T-helper 9 cell (primary cell): ENCODE measurements around the gene KIF13A.
"Not testable (repeated sequence)": the region's sequence is repeated elsewhere in the genome, so short reads cannot be mapped to it uniquely, and the experiment has no call there.

Source experiments
- DNase-seq: peaks from one replicate; pipeline ENCODE4 v3.0.0-alpha.2; 2020

The KIF13A gene

GRCh38 chr6:17998003-17998402, 10.6 kb upstream of the KIF13A start:
- DNase-seq: no peak

DNA sequence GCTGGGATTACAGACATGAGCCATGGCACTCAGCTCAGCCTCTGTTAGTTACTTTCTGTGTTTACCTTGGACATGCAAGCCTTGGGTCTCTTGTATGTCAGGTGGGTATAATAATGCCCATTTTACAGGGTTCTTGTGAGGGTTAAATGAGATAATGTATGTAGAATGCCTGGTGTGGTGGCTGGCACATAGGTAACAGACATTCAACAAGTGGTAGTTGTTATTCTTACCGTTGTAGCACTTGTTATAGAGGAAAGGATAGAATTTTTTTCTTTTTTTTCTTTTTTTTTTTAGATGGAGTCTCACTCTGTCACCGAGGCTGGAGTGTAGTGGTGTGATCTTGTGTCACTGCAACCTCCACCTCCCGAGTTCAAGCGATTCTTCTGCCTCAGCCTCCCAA, 8.0 kb upstream of the KIF13A start:
- no peak for DNase-seq

DNA sequence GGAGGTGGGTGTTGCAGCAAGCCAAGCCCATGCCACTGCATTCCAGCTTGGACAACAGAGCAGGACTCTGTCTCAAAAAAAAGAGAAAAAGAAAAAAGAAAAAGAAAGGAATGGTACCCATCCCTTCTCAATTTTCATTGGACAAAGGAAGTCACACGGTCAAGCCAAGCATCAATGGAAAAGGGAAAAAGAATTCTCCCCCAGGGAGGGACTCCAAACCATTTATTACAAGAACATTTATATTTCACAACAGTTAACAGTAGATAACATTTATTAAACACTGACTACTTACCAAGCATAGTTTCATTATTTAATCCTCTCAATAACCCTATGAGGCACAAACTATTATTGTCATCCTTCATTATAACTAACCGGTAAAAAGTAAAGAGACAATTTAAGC, 6.6 kb upstream of the KIF13A start:
- no peak for DNase-seq

GRCh38 chr6:17988422-17988944, 1.0 kb upstream of the KIF13A start:
- no peak for DNase-seq

- no peak for DNase-seq
These were observed 424 bp upstream of the KIF13A start for GRCh38 chr6:17987697-17988421.

DNA sequence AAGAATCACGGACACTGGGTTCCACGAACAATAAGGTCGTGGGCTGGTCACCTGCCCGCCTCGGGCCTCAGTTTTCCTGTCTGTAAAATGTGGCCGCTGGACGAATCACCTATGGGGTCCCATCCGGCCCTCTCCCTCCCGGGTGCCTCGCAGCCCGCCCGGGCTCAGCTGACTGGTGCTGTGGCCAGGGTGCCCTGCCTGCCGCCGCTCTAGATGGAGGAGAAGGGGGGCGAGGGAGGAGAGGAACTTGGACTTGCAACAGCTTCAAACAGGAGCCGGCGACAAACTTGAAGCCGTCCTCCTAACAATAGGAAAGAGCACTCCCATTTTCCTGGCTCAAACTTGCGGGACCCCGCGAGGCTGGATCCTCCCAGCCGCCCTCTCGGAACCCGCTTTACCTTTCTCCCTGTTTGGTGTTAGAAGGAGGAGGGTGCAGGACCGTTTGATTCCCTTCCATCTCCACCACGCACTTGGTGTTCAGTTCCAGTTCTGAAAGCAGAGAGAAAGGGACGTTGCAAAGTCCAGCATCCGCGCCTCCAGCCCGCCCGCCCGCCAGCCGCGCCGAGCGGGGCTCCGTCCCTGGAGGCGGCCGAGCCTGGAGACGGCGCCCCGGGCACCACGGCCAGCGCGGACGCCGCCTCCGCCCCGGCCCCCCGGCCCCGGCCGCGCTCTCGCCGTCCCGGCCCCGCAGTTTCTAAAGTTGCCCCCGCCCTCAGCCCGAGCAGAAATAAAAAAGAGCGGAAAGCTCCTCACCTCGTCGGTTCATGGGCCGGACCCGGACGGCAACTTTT, 584 bp downstream of the KIF13A start:
- no peak for DNase-seq

DNA sequence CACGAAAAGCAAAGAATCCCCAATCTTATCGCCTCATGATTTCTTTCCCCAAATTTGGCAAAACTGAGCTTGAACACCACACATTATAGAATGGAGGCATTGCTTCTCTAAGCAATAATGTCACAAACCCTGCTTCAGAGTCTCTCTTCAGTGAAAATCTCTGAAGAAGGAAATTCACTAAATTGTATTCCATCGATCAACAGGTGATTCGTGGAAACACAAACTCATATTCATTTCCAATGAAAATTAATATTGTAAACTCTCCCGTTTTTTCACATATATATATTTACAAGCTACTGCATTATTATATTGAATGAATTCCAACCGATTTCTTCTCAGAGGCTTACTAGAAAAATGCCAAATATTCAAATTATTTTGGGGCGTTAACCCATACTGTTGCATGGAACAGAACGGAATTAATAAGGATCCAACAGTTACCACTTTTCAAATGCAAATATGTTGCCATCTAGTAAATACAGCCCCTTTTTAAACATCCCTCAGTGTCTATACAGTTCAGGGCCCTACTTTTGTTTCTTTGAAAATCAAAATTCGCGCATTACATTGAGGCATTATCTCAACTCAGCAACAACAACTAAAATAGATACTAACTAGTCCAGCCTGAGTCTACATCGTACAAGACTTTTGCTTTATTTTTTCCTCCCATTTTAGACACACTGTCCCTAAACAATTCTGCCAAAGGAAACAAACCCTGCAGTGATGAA, 1.3 kb downstream of the KIF13A start:
- DNase-seq: no peak

- DNase-seq: no peak
These were observed 2.4 kb downstream of the KIF13A start for GRCh38 chr6:17984812-17985670.

DNA sequence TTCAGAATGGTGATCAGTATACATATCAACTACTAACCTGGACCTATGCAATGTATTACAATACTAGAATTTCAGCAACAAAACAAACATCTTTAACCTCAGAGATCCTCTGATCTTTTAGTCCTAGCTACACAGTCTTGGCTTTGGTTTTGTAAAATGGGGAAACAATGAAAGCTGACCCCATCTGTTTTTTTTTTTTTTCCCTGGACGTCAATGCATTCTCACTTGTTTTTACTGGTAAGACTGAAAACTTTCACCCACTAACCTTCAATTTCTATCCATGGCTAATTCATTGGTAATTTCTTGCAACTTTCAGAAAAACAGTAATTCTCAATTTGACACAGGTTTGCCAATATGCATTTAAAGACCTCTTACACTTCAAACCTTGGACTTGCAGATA, 3.0 kb downstream of the KIF13A start:
- no peak for DNase-seq

GRCh38 chr6:17983730-17984129, 3.7 kb downstream of the KIF13A start:
- no peak for DNase-seq

DNA sequence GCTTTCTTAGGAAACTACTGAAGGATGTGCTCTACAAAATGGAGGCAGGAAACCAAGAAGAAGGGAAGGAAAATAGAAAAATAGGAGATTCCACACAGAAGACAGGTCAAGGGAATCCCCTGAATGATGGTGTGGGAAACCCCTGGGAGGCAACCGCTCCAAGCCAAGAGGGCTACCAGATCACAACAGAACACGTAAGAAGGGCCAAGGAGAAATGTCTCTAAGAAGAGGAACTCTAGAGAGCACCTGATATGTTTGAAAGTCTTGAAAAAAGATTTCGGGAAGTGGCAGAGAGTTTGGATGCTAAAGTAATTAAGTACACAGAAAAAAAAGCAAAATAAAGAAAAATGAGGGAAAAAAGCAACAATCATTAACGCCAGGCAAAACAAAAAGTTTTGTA, 7.1 kb downstream of the KIF13A start:
- no peak for DNase-seq

DNA sequence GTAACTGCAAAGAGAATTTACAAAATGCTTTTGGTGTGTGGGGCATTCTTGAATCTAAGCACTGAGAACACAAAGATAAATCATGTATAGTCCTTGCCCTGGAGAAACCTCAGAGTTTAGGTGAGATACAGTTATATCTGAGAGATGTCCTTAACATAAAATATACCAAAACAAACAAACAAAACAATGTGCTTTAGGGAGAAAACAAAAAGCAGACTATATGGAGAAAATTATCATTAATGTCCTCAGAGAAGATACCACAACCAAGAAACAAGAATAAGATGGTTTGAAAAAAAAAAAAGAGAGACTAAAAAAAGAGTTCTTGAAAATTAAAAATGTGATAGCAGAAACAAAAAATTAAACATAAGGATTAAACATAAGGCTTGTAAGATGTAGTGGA, 8.0 kb downstream of the KIF13A start:
- no peak for DNase-seq

- DNase-seq: not testable (repeated sequence)
These were observed 11.2 kb downstream of the KIF13A start for GRCh38 chr6:17976258-17976657.

GRCh38 chr6:17974570-17975368, 12.7 kb downstream of the KIF13A start:
- DNase-seq: no peak

- no peak for DNase-seq
These were observed 14.3 kb downstream of the KIF13A start for GRCh38 chr6:17972978-17973622.

GRCh38 chr6:17972074-17972952, 15.1 kb downstream of the KIF13A start:
- no peak for DNase-seq

- no peak for DNase-seq
These were observed 16.0 kb downstream of the KIF13A start for GRCh38 chr6:17971128-17972073.

DNA sequence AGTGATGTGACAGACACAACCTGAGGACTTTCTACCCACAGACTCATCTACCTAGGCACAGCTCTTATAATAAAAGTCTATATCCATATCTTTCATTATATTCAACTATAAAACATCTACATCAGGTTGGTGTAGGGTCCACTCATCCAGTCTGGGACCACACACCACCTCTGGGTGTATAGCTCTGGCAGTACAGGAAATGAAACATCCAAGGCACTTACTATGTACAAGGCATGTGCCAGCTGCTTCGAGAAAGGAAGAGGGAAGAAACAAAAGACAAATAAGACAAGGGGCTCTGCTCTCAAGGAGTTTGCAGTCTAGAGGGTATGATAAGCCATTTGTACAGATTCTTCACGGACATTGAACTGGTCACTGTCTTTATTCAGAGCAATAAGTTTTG, 18.6 kb downstream of the KIF13A start:
- DNase-seq: no peak
